Neural cell (in vitro differentiated cells): ENCODE measurements around the gene KCTD15. TPM values are rescaled to one million over a fixed set of nuclear protein-coding genes. Genes with fewer than 3 reads are reported as not detected.

ENCODE experiments used
- H2AFZ ChIP-seq: fragments of 200-600, 300-800 bp; sonication (generic), shearing (Covaris generic); 2 replicates; pipeline ENCODE4 v1.6.0; 2014; ENCODE audit warnings: low read depth, mild to moderate bottlenecking, antibody characterized with exemption, low read length, moderate library complexity
- H3F3A ChIP-seq: fragments of 200-600 bp; shearing (Covaris generic); 2 replicates; pipeline ENCODE4 v1.6.1; 2016; ENCODE audit warnings: mild to moderate bottlenecking, moderate library complexity, mixed read lengths, antibody characterized with exemption, low read length; ENCODE audit not compliant: insufficient read depth, poor library complexity, severe bottlenecking
- H3K27ac ChIP-seq: fragments of 200-600, 300-800 bp; sonication (generic), shearing (Covaris generic); 2 replicates; pipeline ENCODE4 v1.5.1; 2014; ENCODE audit warnings: mild to moderate bottlenecking, low read length, moderate library complexity
- H3K27me3 ChIP-seq: fragments of 300-800, 200-600 bp; sonication (generic), shearing (Covaris generic); 2 replicates; pipeline ENCODE4 v1.6.0; 2014; ENCODE audit warnings: mild to moderate bottlenecking, low read depth, low read length, moderate library complexity; ENCODE audit not compliant: insufficient read depth
- H3K36me3 ChIP-seq: fragments of 300-800, 200-600 bp; sonication (generic), shearing (Covaris generic); 2 replicates; pipeline ENCODE4 v1.5.1; 2014; ENCODE audit warnings: mild to moderate bottlenecking, antibody characterized with exemption, low read length, moderate library complexity; ENCODE audit not compliant: insufficient read depth
- H3K4me2 ChIP-seq: fragments of 300-800, 200-600 bp; sonication (generic), shearing (Covaris generic); 2 replicates; pipeline ENCODE4 v1.6.0; 2014; ENCODE audit warnings: mild to moderate bottlenecking, low read length
- H3K4me3 ChIP-seq: fragments of 300-800, 200-600 bp; sonication (generic), shearing (Covaris generic); 2 replicates; pipeline ENCODE4 v1.5.1; 2014; ENCODE audit warnings: mild to moderate bottlenecking, low read length, moderate library complexity
- H3K79me2 ChIP-seq: fragments of 200-600 bp; shearing (Covaris generic); replicated peaks from 2 replicates; pipeline ENCODE4 v1.6.0; 2014; ENCODE audit warnings: mild to moderate bottlenecking, low read length, moderate library complexity; ENCODE audit not compliant: insufficient read depth
- H3K9ac ChIP-seq: fragments of 300-800, 200-600 bp; sonication (generic), shearing (Covaris generic); 2 replicates; pipeline ENCODE4 v1.6.1; 2016; ENCODE audit warnings: mild to moderate bottlenecking, low read length, mixed read lengths
- H3K9me2 ChIP-seq: fragments of 200-600 bp; shearing (Covaris generic); 2 replicates; pipeline ENCODE4 v1.6.1; 2016; ENCODE audit warnings: mild to moderate bottlenecking, low read length, mixed read lengths; ENCODE audit not compliant: insufficient read depth
- H3K9me3 ChIP-seq: fragments of 200-600, 300-800 bp; sonication (generic), shearing (Covaris generic); 2 replicates; pipeline ENCODE4 v1.6.1; 2016; ENCODE audit warnings: mild to moderate bottlenecking, mixed run types, low read length, moderate library complexity, mixed read lengths
- H4K20me1 ChIP-seq: fragments of 200-600 bp; shearing (Covaris generic); 2 replicates; pipeline ENCODE4 v1.6.1; 2016; ENCODE audit warnings: mild to moderate bottlenecking, mixed run types; ENCODE audit not compliant: insufficient read depth
- CTCF ChIP-seq: fragments of 450-650 bp; IDR thresholded peaks from 2 replicates; pipeline ENCODE4 v1.5.1; 2014; ENCODE audit warnings: antibody characterized with exemption, mild to moderate bottlenecking, moderate library complexity; ENCODE audit not compliant: poor library complexity, severe bottlenecking
- EP300 ChIP-seq: fragments of 450-650 bp; conservative IDR thresholded peaks from 2 replicates; pipeline ENCODE4 v1.6.1; 2014; ENCODE audit warnings: antibody characterized with exemption, mild to moderate bottlenecking, moderate library complexity; ENCODE audit not compliant: poor library complexity, severe bottlenecking
- EZH2 ChIP-seq: fragments of 200-600, 300-800 bp; shearing (Covaris generic), sonication (generic); IDR thresholded peaks from 2 replicates; pipeline ENCODE4 v1.6.1; 2014; ENCODE audit warnings: antibody characterized with exemption, low read length, borderline replicate concordance, mild to moderate bottlenecking; ENCODE audit not compliant: insufficient read depth, poor library complexity, severe bottlenecking
- MXI1 ChIP-seq: fragments of 450-650 bp; conservative IDR thresholded peaks from 2 replicates; pipeline ENCODE4 v1.6.1; 2014; ENCODE audit warnings: antibody characterized with exemption, mild to moderate bottlenecking; ENCODE audit not compliant: poor library complexity, severe bottlenecking
- POLR2AphosphoS5 ChIP-seq: IDR thresholded peaks from 2 replicates; pipeline ENCODE4 v1.6.1; 2012
- RAD21 ChIP-seq: fragments of 450-650 bp; conservative IDR thresholded peaks from 2 replicates; pipeline ENCODE4 v1.6.1; 2014; ENCODE audit warnings: antibody characterized with exemption, mild to moderate bottlenecking, moderate library complexity
- REST ChIP-seq: IDR thresholded peaks from 2 replicates; pipeline ENCODE4 v1.6.1; 2012; ENCODE audit warnings: borderline replicate concordance
- SMC3 ChIP-seq: fragments of 450-650 bp; conservative IDR thresholded peaks from 2 replicates; pipeline ENCODE4 v1.6.1; 2014; ENCODE audit warnings: antibody characterized with exemption, mild to moderate bottlenecking, moderate library complexity; ENCODE audit not compliant: poor library complexity
- TAF1 ChIP-seq: IDR thresholded peaks from 2 replicates; pipeline ENCODE4 v1.6.1; 2012; ENCODE audit warnings: low read depth
- polyA plus RNA-seq: library from polyadenylated mRNA; depleted of rRNA; stranded (reverse); fragments of >200 nt; gene quantifications from 2 replicates; pipeline ENCODE4 v1.2.3, GENCODE V29; 2014

KCTD15 gene
- polyA plus RNA-seq, 1 donor from 2014 or later: 67.9 TPM

- Histone ChIP-seq H3K27ac (no peak overlapping the region), H4K20me1 (no peaks in the 10 kb centered on the region), H3K4me3 (no peak overlapping the region), H3K27me3 (no peaks in the 10 kb centered on the region), H2AFZ (no peak overlapping the region), H3K4me2 (no peak overlapping the region), H3K9me2 (no peaks in the 10 kb centered on the region), H3K9me3 (no peaks in the 10 kb centered on the region), H3K9ac (no peak overlapping the region), H3K79me2 (no peaks in the 10 kb centered on the region), H3F3A (no peaks in the 10 kb centered on the region), H3K36me3 (no peaks in the 10 kb centered on the region)
- TF ChIP-seq EP300 (no peak), MXI1 (no peak), TAF1 (no peak), REST (no peak), EZH2 (no peak), CTCF (no peak), RAD21 (no peak), POLR2AphosphoS5 (no peak), SMC3 (no peak)
These were observed 48.8 kb downstream of the KCTD15 start for GRCh38 chr19:33845498-33845897.

GRCh38 chr19:33849551-33850147 lies 53.0 kb downstream of the KCTD15 start:
- H3K9me3 ChIP-seq: no peaks in the 10 kb centered on the region
- H3K79me2 ChIP-seq: no peaks in the 10 kb centered on the region
- H3K36me3 ChIP-seq: no peaks in the 10 kb centered on the region
- TF ChIP-seq REST: no peak
- H3K27ac ChIP-seq: no peak overlapping the region
- H4K20me1 ChIP-seq: no peaks in the 10 kb centered on the region
- H3K9ac ChIP-seq: no peak overlapping the region
- H3K27me3 ChIP-seq: no peaks in the 10 kb centered on the region
- no peaks in the 10 kb centered on the region for H3K9me2 ChIP-seq
- no peaks in the 10 kb centered on the region for H3F3A ChIP-seq
- no peak overlapping the region for H3K4me3 ChIP-seq
- no peak overlapping the region for H2AFZ ChIP-seq
- no peak overlapping the region for H3K4me2 ChIP-seq
